ENCODE results near the gene PTPRQ.

PTPRQ gene

DNA sequence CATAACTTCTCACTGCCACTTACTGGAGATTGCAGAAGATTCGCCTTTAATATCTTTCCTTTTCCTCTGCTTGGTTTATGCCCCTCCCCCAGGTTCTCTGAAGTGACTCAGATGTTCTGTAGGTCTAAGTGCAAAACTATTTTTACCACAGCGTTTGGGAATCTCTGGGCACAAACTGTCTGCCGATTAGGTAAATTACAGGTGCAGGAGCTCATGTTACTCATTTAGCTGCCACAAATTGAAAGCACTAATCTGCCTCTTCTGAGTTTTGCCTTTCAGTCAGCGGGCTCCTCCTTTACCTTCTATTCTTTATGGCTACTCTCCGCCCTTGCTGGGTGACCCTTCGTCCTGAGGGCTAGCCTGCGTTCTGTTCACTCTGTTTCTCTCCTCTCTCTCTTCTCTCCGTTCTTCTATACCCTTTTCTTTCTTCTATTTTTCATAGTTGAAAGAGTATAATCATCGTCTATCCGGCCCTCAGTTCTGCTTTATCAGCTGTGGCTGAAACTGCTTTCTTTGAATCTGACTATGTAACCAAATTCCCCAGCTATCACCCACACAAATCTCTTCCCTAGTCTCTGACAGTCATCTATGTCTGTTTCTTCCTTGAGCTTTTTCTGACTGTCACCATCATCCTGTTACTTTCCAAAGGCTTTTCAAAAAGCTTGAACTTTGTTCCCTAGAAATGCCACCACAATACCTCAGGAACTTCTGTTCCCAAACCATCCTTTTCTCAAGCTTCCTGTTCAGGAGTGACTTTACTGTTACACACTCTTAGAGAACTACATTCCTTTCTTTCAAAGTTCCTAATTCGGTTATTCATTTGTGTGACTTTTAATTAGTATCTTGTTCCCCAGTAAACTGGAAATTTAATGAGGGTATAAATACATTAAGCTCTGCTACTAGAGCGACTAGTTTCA, 259.1 kb downstream of the PTPRQ start:
- no peak for DNase-seq (ENCODE audit: low spot score)

DNA sequence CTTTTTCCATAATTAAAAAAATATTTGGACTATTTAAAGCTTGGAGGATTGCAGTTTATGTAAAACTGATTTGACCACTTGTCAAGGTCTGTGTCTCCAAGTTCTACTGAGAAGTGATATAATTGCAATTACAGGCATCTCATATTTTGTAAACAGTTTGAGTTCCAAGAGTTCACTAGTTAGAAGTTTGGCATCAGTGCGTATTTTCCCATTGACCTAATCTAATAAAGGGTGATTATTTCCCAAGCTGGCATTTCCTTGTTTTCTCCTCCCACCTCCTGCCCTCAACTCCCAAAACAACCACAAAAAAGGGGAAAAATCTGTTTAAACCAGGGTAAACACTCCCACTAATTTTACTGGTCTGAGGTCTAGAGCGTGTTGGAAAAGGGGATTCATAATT, 260.4 kb downstream of the PTPRQ start:
- DNase-seq (ENCODE audit: low spot score) = no peak

DNA sequence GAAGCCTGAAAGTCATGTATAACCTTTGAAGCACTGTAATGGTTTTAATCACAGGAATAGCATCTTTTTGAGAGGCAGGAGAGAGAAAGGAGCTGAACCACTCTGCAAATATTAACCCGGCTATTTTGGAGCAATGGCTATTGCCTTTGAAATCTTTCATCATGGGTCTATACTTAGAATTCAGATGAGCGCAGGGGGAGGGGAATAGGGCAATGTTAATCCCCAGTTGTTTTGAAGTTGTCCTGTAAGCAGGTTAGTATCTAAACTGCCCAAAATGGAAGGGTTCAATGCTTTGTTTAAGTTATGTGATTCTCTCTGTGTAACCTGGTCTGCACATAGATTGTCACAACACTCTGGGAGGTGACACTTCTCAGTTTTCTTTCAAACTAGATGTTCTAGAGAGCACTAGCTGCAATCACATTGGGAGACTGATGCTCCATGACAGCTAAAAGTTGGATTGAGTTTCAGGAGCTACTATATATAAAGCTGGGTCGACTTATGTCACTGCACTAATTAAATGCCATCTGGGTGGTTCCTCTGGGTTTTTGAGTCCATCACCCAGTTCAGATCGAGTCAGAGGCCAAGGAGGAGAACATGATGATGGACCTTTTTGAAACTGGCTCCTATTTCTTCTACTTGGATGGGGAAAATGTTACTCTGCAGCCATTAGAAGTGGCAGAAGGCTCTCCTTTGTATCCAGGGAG, 263.2 kb downstream of the PTPRQ start, which contains the start of gene MYF6:
Gene MYF6 (plus strand): TSS at position 509 of the 704 bp plus-strand sequence. CDS start 86 bp downstream, at position 595.
- DNase-seq (ENCODE audit: low spot score) = no peak

DNA sequence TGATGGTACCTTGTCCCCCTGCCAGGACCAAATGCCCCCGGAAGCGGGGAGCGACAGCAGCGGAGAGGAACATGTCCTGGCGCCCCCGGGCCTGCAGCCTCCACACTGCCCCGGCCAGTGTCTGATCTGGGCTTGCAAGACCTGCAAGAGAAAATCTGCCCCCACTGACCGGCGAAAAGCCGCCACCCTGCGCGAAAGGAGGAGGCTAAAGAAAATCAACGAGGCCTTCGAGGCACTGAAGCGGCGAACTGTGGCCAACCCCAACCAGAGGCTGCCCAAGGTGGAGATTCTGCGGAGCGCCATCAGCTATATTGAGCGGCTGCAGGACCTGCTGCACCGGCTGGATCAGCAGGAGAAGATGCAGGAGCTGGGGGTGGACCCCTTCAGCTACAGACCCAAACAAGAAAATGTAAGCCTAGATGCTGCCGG, 263.8 kb downstream of the PTPRQ start:
- no peak for DNase-seq (ENCODE audit: low spot score)

DNA sequence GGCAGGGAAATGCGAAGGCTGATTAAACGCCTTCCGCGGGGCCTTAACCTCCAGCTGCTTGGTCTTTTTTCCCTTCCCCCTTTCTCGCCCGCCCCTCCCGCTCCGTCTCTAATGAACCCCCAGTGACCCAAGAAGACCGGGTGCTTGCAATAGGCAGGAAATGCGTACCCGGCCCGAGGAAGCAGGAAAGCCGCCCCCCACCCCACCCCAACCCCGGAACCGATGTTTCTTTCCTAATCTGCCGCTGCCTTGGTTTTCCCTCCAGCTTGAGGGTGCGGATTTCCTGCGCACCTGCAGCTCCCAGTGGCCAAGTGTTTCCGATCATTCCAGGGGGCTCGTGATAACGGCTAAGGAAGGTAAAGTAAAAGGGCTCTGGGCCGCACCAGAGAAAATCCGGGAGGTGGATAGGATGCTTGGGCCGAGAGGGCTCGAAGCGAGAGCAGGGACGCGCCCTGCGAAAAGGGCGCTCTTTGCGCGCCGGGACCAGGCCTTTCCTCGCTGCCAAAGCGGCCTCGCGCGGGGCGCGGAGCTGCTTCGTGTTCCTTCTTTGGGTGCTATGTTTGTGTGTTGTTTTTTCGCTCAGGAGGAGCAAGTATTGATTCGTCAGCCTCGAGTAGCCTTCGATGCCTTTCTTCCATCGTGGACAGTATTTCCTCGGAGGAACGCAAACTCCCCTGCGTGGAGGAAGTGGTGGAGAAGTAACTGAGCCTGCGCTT, 264.4 kb downstream of the PTPRQ start:
- DNase-seq (ENCODE audit: low spot score) = no peak

DNA sequence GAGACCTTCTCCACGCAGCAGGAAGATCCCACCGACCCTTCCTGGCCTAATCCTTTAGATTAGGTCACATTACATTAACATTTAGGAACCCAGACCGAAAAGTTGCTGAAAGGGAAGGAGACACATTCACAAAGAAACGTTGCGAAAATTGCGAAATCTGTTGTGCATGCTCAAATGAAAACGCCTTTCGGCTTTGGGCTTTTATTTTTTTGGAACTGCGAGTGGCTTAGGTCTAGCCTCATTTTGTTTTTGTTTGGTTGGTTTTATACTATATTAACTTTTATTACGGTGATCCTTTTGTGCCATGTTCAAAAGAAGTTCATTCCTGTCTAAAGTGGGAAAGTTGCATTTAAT, 264.9 kb downstream of the PTPRQ start:
- DNase-seq (ENCODE audit: low spot score) = no peak

DNA sequence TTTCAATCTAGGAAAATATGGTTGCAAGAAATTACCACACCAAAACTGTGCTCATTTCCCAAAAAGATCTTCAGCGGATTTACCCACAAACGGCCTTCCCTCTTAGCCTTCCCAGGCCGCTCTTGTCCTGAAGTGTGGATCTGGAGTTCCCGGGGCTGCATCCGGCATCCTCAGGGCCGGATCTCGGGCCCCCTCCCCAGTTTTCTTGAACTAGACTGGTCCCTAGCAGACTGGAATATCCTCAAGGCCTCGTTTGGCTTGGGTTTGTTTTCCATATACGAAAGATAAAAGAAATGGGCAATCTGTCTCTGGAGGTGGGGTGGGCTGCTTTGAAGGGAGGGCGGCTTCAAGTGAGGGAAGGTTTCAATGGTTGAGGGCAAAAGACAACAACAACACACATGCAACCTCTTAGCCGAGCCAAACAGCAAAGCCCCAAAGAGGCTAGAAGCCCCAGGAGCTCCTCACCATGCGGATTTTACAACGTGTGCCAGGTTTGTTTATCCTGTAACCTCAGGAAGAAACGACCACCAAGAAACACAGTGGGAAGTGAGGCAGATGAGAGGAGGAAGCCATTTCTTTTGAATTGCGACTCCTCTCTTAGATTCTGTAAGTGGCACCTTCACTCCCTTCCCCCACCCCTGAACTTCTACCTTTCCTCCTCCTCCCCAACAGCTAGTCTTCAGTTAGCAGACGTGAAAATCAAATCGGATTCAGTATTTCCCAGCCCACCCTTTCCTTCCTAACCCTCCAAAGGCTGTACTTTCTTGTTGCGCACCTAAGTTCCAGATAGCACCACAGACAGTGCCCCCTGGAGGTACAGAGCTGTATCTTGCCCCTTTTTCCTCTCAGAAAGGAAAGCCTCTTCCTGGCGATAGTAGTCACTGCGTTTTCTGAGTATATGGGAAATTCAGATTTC, 266.0 kb downstream of the PTPRQ start:
- DNase-seq (ENCODE audit: low spot score) = peak; percentile 2

DNA sequence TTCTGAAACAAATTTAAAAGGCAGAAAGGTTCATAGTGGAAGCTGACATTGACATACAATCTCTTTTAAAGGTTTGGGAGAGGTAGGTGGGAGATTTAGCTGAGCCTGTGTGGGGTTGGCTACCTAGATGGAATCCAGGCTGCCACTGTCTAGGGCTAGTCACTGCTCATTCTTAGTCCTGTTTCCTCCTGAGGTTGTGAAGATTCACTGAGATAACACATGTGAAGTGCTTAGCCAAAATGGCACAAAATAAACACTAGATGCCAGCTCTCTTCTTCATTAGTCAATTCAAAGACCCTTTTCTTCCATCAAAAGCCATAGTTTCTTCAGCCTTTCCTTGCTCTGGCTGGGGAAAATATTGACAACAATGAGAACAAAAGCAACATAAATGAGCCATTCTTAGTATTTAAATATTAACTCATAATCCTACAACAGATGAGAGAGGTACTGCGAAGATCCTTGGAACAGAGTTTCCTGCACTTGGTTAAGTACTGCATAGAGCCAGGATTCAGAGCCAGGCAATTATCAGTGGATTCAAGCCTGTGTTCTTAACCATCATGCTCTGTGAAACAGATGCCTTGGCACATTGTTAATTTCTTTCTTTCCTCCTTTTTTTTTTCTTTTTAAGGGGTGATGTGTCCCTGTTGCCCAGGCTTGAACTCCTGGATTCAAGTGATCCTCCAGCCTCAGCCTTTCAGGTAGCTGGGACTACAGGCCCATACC, 266.9 kb downstream of the PTPRQ start:
- DNase-seq (ENCODE audit: low spot score) = no peak

DNA sequence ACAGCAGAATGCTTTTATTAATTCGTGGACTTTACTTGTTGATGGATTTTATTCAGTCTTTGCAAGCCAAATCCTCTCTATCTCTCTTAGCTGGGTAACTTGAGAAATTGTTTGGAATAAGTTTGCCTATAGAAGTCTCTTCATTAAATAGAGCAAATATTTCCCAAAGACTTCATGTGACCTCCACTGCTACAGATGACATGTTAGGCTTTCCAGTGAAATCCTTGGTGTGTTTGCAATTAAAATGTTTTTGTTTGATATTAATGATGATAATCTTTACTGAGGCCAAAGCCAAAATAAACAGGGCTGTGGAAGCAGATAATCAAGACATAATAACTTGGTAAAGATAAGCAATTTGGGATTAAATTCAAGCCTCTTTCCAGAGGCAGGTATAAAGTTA, 267.8 kb downstream of the PTPRQ start:
- DNase-seq (ENCODE audit: low spot score) = no peak

DNA sequence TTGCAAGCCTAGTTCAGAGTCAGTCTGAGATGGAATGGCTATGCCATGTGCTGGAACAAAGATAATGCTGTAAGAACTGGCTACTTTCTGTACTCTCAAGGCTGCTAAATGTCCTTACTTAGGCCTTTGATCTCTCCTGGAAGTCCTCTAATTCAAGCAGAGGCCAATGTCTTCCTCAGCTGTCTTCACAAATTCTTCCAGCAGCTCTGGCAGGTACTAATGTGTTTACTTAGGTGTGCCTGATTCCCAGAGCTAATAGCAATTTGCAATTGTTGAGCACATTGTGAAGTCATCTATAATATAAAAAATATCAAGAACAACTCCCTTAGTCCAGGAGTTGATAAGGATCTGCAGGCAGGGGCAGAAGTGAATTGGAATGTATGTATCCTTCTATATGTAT, 268.8 kb downstream of the PTPRQ start:
- DNase-seq (ENCODE audit: low spot score) = no peak

DNA sequence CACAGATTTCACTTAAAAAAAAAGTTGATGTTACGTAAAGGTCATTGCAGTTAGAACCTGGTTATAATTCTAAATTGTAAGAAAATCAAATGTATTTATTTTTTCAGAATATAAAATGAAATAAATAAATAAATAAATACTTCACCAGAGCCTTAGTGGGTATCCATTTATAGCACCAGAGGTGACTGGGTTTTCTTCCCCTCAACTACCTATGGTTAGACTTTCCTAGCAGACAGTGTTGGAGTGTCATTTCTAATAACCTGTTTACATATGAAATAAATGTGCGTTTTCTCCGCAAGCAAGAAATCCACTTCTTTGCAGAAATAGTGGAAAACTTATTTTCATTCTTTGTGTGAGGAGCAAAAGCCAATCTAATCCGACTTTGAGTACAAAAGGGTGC, 269.4 kb downstream of the PTPRQ start:
- no peak for DNase-seq (ENCODE audit: low spot score)

DNA sequence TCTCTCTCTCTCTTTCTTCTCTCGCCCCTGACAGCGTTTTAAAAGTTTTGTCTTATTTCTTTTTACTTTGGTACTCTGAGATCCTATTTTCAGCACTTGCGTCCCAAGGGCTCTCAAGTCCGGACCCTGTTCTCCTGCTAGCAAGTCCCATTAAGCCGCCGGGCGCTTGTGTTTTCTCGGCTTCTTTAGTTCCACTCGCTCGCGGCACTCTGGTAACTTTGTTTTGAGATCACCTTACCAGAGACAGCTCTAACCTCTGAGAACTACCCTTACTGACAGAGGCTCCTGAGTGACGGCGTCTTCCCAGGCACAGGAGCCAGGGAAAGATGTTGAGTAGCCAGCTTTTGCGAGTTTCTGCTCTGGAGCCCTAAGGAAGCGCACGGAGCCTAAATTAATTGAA, 270.0 kb downstream of the PTPRQ start:
- DNase-seq (ENCODE audit: low spot score) = no peak

DNA sequence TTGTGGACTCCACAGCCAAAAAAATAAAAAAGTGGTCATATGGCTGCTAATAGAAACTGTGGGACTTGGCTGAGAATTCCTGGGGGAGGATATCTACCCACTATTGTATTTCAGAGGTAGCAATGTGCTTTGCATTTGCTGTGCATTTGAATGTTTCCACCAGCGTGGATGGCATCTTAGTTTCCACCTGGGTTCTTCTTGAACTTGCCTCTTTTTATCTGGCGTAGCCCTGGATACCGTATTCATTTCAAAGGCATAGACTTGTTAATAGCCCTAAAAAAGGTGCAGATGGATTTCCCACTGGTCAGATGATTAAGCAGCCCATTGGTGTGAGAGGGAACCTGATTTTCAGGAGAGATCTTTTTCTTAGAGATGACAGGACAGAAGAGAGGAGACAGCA, 270.8 kb downstream of the PTPRQ start:
- no peak for DNase-seq (ENCODE audit: low spot score)

DNA sequence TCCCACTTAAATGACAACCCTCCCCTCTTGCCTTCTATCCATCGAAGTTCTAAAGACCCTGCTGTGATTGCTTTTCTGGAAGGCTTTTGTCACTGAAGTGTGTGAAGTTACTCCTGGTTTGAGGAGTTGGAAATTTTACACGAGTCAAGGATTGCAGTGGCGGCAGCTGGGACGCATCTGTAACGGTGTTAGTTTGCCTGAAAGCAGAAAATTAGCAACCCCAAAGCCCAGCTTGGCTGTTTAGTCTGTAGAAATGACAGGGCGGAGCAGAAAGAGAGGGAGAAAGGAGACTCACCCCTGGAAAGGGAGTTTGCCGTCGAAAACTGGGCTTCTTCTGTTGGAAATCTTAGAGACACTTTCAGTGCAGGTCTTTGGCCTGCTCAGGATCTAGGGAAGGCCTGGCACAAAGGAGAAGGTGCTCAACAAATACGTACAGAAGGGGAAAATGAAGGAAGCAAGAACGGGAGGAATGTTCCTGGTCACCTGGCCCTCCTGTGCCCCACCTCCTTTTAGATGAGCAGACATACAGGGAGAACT, 271.7 kb downstream of the PTPRQ start:
- DNase-seq (ENCODE audit: low spot score) = no peak

DNA sequence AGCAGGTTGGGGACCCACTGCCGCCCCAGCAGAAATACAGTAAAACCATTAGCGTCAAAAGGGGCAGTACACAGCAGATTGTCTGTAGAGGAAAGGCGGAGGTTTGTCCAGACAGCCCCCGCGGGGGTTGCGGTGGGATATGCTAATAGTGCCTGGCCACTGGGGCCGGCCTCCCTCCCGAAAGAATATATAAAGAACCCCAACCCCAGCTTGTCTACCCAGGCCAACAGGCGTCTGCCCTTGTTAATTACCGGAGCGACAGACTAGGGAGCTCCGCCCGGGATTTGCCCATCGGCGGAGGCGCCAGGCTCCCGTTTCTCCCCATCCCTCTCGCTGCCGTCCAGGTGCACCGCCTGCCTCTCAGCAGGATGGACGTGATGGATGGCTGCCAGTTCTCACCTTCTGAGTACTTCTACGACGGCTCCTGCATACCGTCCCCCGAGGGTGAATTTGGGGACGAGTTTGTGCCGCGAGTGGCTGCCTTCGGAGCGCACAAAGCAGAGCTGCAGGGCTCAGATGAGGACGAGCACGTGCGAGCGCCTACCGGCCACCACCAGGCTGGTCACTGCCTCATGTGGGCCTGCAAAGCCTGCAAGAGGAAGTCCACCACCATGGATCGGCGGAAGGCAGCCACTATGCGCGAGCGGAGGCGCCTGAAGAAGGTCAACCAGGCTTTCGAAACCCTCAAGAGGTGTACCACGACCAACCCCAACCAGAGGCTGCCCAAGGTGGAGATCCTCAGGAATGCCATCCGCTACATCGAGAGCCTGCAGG, 272.8 kb downstream of the PTPRQ start, which contains the start of gene MYF5:
Gene MYF5 (plus strand): TSS at position 217 of the 774 bp plus-strand sequence. CDS start 152 bp downstream, at position 369.
- DNase-seq (ENCODE audit: low spot score) = no peak

DNA sequence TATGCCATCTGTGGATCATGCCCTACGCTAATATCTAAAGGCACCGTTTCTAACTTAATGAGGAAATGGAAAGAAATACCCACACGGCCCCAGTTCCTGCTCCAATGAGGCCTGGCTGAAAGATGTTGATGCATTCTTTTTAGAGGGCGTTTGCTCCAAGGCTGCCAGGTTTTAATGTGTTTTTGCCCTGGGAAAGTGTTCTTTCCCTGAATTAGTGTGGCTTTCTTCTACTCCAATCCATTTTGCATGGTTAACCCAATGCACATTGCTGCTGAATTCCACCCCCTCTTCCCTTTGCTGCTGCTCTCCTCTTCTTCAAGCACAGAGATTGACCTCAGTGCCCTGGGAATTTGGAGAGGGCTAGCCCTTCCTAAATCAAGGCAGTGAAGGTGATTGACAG, 273.8 kb downstream of the PTPRQ start:
- DNase-seq (ENCODE audit: low spot score) = no peak

DNA sequence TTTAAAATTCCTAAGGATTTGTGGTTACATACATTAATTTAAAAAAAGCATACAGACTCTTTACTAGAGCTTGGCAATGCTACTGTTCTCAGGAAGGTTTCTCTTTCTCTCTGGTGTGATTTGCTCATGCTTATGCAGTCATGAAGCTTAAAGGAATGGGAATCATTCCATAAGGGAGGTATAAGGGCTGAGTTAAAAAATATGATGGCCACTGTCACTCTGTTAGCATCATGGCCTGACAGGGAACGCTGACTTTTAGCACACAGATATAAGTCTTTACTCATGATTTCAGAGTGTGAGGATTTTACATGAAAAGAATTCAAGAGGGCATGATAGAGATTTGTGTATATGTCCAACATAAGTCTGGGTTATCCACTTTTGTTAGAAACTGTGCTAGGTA, 276.5 kb downstream of the PTPRQ start:
- DNase-seq (ENCODE audit: low spot score) = no peak

DNA sequence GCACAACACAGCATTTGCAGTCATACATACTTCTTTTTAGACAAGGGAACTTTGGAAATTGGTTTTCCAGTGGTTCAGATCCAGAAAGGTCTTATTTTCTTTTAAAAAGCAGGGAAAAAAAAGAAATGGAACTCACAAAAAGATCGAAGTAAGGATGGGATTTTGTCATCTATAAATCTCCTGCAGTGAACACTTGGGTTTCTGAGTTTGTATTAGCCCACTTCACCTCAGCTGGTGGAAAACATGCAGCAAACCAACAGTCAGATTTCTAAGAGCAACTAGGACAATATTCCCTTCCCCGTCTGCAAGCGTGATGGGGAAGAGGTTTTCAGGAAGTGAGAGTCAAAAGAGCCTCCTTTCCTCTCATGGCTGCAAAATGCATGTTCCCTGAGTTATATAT, 277.3 kb downstream of the PTPRQ start:
- DNase-seq (ENCODE audit: low spot score) = no peak

Data from activated CD4-positive, alpha-beta T cell treated with anti-CD3 and anti-CD28 coated beads, Interleukin-2, Interleukin-4, amounts not matched to agents 100 ng/mL and 50 ng/mL, durations not matched to agents 16 hours and 8 hours (primary cell).